ENCODE results near the gene TTLL8. TPM values are rescaled to one million over a fixed set of nuclear protein-coding genes. Genes with fewer than 3 reads are reported as not detected.

TTLL8 gene
- total and polyA plus RNA-seq, 2 donors (not counting 3 experiments of a cell fraction or from before 2014, with no cell fraction given): not detected

DNA sequence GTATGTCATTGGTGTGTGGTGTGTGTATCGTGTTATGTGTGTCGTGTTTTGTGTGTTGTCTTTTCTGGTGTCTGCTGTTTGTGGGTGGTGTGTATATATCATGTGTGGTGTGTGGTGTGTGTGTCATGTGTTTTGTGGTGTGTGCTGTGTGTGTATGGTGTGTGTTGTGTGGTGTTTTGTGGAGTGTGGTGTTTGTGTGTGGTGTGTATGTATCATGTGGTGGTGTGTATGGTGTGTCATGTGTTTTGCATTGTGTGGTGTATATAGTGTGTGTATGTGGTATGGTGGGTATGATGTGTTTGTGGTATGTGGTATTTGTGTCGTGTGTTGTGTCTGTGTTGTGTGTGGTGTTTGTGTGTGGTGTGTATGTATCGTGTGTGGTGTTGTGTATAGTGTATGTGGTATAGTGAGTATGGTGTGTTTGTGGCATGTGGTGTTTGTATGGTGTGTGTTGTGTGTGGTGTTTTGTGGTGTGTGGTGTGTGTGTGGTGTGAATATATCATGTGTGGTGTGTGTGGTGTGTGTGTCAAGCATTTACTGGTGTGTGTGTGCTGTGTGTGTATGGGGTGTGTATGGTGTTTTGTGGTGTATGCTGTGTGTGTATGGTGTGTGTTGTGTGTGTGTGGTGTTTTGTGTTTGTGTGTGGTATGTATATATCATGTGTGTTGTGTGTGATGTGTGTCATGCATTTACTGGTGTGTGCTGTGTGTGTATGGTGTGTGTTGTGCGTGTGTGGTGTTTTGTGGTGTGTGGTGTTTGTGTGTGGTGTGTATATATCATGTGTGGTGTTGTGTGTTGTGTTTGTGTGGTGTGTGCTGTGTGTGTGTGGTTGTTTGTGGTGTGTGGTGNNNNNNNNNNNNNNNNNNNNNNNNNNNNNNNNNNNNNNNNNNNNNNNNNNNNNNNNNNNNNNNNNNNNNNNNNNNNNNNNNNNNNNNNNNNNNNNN, 84.8 kb downstream of the TTLL8 start:
- BruUV-seq (replicated peaks): no TSS peak
- H3K79me2 ChIP-seq (ENCODE audit: control insufficient read depth, insufficient read depth, low read length): no peaks in the 10 kb centered on the region
- ChIA-PET POLR2A (no interaction called here), CTCF (no interaction called here)
- H3K27ac ChIP-seq (ENCODE audit: insufficient read depth, low read depth, low read length): no peak overlapping the region
- DNase-seq (ENCODE audit: low read depth, low spot score) (no peak), FAIRE-seq (no peak)
- no peaks in the 10 kb centered on the region for H3K27me3 ChIP-seq (ENCODE audit: control insufficient read depth in 2 of 2, insufficient read depth in 2 of 2, low read length in 2 of 2)
- H3K4me2 ChIP-seq (ENCODE audit: insufficient read depth, low read length): no peak overlapping the region
- H2AFZ ChIP-seq (ENCODE audit: low read depth, low read length): no peak overlapping the region
- no peak overlapping the region for H3K9ac ChIP-seq (replicated peaks; ENCODE audit: extremely low read depth, insufficient read depth, low read length)
- no peaks in the 10 kb centered on the region for H3K9me1 ChIP-seq (replicated peaks; ENCODE audit: control insufficient read depth, extremely low read depth, insufficient read depth, low read length)
- no peaks in the 10 kb centered on the region for H4K20me1 ChIP-seq (replicated peaks; ENCODE audit: control insufficient read depth, extremely low read depth, insufficient read depth, low read length)
- H3K9me3 ChIP-seq (replicated peaks; ENCODE audit: control insufficient read depth, insufficient read depth, low read length): no peaks in the 10 kb centered on the region
- H3K36me3 ChIP-seq (ENCODE audit: control insufficient read depth in 2 of 2, extremely low read depth in 1 of 2, insufficient read depth in 2 of 2, low read length in 2 of 2): no peaks in the 10 kb centered on the region
- H3K4me1 ChIP-seq (ENCODE audit: control insufficient read depth, extremely low read depth, insufficient read depth, low read length): peaks cover 8% of the 10 kb centered on the region
- intact Hi-C loops (cut with micrococcal nuclease): loop anchor here (5.0 to 10.0 kb wide), 2 partner anchors 206 to 232 kb away; partner anchors contain the start of gene SELENOO
- no peak overlapping the region for H3K4me3 ChIP-seq (replicated peaks in 1 of 3; ENCODE audit: insufficient read depth in 1 of 3, low read depth in 1 of 3, low read length in 3 of 3)
- dilution Hi-C loops (cut with MboI; ENCODE audit: extremely low pct_ligation_motif_present, low sequenced_read_pairs): no loop called here
- no peak for TF ChIP-seq MYC (IDR thresholded peaks at IDR 0.05; ENCODE audit: low read depth, low read length)
- TF ChIP-seq FOS (IDR thresholded peaks at IDR 0.05; ENCODE audit: borderline replicate concordance, insufficient read depth, low read length): no peak
- TF ChIP-seq GATA2 (IDR thresholded peaks at IDR 0.05; ENCODE audit: insufficient read depth, insufficient read length, low read depth, low read length): no peak

GRCh38 chr22:49972163-49973017, 85.7 kb downstream of the TTLL8 start:
- FAIRE-seq (no peak), DNase-seq (ENCODE audit: low read depth, low spot score) (no peak)
- no peaks in the 10 kb centered on the region for H3K79me2 ChIP-seq (ENCODE audit: control insufficient read depth, insufficient read depth, low read length)
- peaks cover 8% of the 10 kb centered on the region for H3K4me1 ChIP-seq (ENCODE audit: control insufficient read depth, extremely low read depth, insufficient read depth, low read length)
- intact Hi-C loops (cut with micrococcal nuclease) (loop anchor here (5.0 to 10.0 kb wide), 2 partner anchors 205 to 232 kb away; partner anchors contain the start of gene SELENOO), dilution Hi-C loops (cut with MboI; ENCODE audit: extremely low pct_ligation_motif_present, low sequenced_read_pairs) (no loop called here)
- no peak for TF ChIP-seq FOS (IDR thresholded peaks at IDR 0.05; ENCODE audit: borderline replicate concordance, insufficient read depth, low read length)
- TF ChIP-seq MYC (IDR thresholded peaks at IDR 0.05; ENCODE audit: low read depth, low read length): no peak
- no peak for TF ChIP-seq POLR2AphosphoS5 (IDR thresholded peaks at IDR 0.05; ENCODE audit: insufficient read depth, low read depth, low read length)
- TF ChIP-seq GATA2 (IDR thresholded peaks at IDR 0.05; ENCODE audit: insufficient read depth, insufficient read length, low read depth, low read length): no peak
- no peak overlapping the region for H3K4me2 ChIP-seq (ENCODE audit: insufficient read depth, low read length)
- no peaks in the 10 kb centered on the region for H3K9me3 ChIP-seq (replicated peaks; ENCODE audit: control insufficient read depth, insufficient read depth, low read length)
- H3K27me3 ChIP-seq (ENCODE audit: control insufficient read depth in 2 of 2, insufficient read depth in 2 of 2, low read length in 2 of 2): no peaks in the 10 kb centered on the region
- no peaks in the 10 kb centered on the region for H3K36me3 ChIP-seq (ENCODE audit: control insufficient read depth in 2 of 2, extremely low read depth in 1 of 2, insufficient read depth in 2 of 2, low read length in 2 of 2)
- no peak overlapping the region for H3K4me3 ChIP-seq (replicated peaks in 1 of 3; ENCODE audit: insufficient read depth in 1 of 3, low read depth in 1 of 3, low read length in 3 of 3)
- H3K9me1 ChIP-seq (replicated peaks; ENCODE audit: control insufficient read depth, extremely low read depth, insufficient read depth, low read length): no peaks in the 10 kb centered on the region
- no peaks in the 10 kb centered on the region for H4K20me1 ChIP-seq (replicated peaks; ENCODE audit: control insufficient read depth, extremely low read depth, insufficient read depth, low read length)
- H3K27ac ChIP-seq (ENCODE audit: insufficient read depth, low read depth, low read length): no peak overlapping the region
- POLR2A ChIA-PET: interaction anchor here (0.7 to 1.4 kb wide), 2 partner anchors 10 to 139 kb away, joined by 3 to 8 read pairs; no protein-coding TSS in a partner anchor
- no peak overlapping the region for H3K9ac ChIP-seq (replicated peaks; ENCODE audit: extremely low read depth, insufficient read depth, low read length)
- CTCF ChIA-PET: interaction anchor here (0.6 to 1.8 kb wide), 2 partner anchors 11 to 58 kb away, joined by 3 to 5 read pairs; no protein-coding TSS in a partner anchor
- BruUV-seq (replicated peaks): no TSS peak
- H2AFZ ChIP-seq (ENCODE audit: low read depth, low read length): no peak overlapping the region
